ENCODE data around the gene AP5S1.

DNA sequence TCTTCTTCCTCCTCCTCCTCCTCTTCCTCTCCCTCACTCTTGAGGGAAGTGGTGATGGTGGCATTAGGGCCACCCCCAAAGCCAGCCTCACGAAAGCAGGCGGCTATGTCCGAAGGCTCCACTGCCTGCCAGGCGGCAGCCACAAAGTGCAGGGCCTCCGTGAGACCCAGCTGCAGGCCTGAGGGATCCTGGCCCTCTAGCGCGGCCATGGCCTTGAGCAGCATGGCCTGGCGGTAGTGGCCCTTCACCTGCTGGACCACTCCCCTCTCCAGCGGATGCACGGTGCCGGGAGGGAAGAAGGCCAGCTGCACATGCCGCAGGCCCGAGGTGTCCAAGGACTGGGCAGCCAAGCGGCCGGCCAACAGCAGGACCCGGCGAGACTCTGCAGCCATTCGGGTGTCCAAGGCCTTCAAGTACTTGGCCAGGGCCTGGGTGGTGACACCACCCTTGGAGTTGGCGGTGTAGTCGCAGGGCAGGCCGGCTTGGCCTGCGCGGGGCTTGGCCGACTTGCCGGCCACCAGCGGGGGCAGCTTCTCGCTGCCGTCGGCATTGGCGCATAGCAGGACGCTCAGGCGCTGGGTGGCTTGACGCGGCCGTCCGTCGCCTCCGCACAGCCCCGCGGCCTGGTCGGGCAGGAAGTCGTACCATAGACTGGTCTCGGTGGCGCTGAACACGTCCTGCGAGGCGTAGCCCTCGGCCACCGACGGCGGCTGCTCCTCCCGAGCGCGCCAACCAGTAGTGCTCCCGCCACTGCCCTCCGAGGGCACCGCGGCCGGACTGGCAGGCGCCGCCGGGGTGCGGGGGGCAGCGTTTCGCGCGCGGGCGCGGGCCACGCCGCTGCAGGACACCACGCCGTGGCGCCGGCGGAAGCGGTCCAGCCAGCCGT lies 34.9 kb upstream of the AP5S1 start:
- TF ChIP-seq POLR2AphosphoS5 (IDR thresholded peaks at IDR 0.05; ENCODE audit: low read depth) (0 out of 2 replicates have a peak, but pooled peaks have one; percentile 17), CTCF (IDR thresholded peaks at IDR 0.05; ENCODE audit: insufficient read depth, low read length) (no peak), SPI1 (IDR thresholded peaks at IDR 0.05; ENCODE audit: borderline replicate concordance, low read depth) (no peak), GABPA (IDR thresholded peaks at IDR 0.05; ENCODE audit: low read depth) (no peak)

All from HL-60 (cell line).